Progenitor cell of endocrine pancreas (in vitro differentiated cells): ENCODE data around the gene DNAH7. TPM values are rescaled to one million over a fixed set of nuclear protein-coding genes. Genes with fewer than 3 reads are reported as not detected.
A peak's percentile ranks its signal among the peaks of the same experiment; 100 is the strongest.

Experiments used
- DNase-seq: peaks from one replicate; pipeline ENCODE4 v3.0.0; 2021; ENCODE audit warnings: low spot score; ENCODE audit not compliant: unreplicated experiment
- H3K27ac Mint-ChIP-seq: 2 replicates; pipeline ENCODE4 v1.8.0; 2021; ENCODE audit warnings: mild to moderate bottlenecking, moderate library complexity, mixed read lengths
- H3K27me3 Mint-ChIP-seq: 2 replicates; pipeline ENCODE4 v1.8.0; 2021; ENCODE audit warnings: mixed read lengths
- H3K36me3 Mint-ChIP-seq: 2 replicates; pipeline ENCODE4 v1.8.0; 2022; ENCODE audit warnings: mixed read lengths; ENCODE audit not compliant: insufficient read depth
- H3K4me1 Mint-ChIP-seq: 2 replicates; pipeline ENCODE4 v1.8.0; 2021; ENCODE audit warnings: low read depth, mixed read lengths
- H3K4me3 Mint-ChIP-seq: 2 replicates; pipeline ENCODE4 v1.8.0; 2021; ENCODE audit warnings: low read depth, mild to moderate bottlenecking, moderate library complexity, mixed read lengths
- H3K9me3 Mint-ChIP-seq: 2 replicates; pipeline ENCODE4 v1.8.0; 2021; ENCODE audit warnings: low read depth, mixed read lengths
- CTCF ChIP-seq: fragments of 200-600 bp; sonication (generic); IDR thresholded peaks from one replicate; pipeline ENCODE4 v1.5.0; 2021; ENCODE audit warnings: antibody characterized with exemption, mild to moderate bottlenecking; ENCODE audit not compliant: unreplicated experiment
- total RNA-seq: library from RNA; stranded (reverse); gene quantifications from 2 replicates; pipeline ENCODE4 v1.2.1, GENCODE V29; 2021

The DNAH7 gene
- total RNA-seq, 1 donor from 2014 or later, result 5.9 TPM

- TF ChIP-seq CTCF, result no peak
- Mint-ChIP-seq H3K27ac (no peak overlapping the region), H3K27me3 (no peaks in the 10 kb centered on the region), H3K4me1 (no peaks in the 10 kb centered on the region), H3K4me3 (no peak overlapping the region), H3K9me3 (no peaks in the 10 kb centered on the region), H3K36me3 (no peaks in the 10 kb centered on the region)
- DNase-seq, result no peak
Observed at GRCh38 chr2:195824478-195824877, 244.2 kb downstream of the DNAH7 start.

- H3K9me3 Mint-ChIP-seq, result no peaks in the 10 kb centered on the region
- no peak overlapping the region for H3K27ac Mint-ChIP-seq
- no peak for DNase-seq
- peaks cover 6% of the 10 kb centered on the region for H3K4me1 Mint-ChIP-seq
- no peak for TF ChIP-seq CTCF
- no peaks in the 10 kb centered on the region for H3K27me3 Mint-ChIP-seq
- no peak overlapping the region for H3K4me3 Mint-ChIP-seq
- no peaks in the 10 kb centered on the region for H3K36me3 Mint-ChIP-seq
Observed at GRCh38 chr2:195823206-195823605, 245.4 kb downstream of the DNAH7 start.

GRCh38 chr2:195821566-195821932, 247.1 kb downstream of the DNAH7 start:
- peak overlapping the region; percentile 50 for H3K27ac Mint-ChIP-seq
- no peaks in the 10 kb centered on the region for H3K9me3 Mint-ChIP-seq
- no peaks in the 10 kb centered on the region for H3K27me3 Mint-ChIP-seq
- TF ChIP-seq CTCF, result no peak
- H3K4me1 Mint-ChIP-seq, result peaks cover 8% of the 10 kb centered on the region
- no peaks in the 10 kb centered on the region for H3K36me3 Mint-ChIP-seq
- H3K4me3 Mint-ChIP-seq, result no peak overlapping the region
- DNase-seq, result no peak

GRCh38 chr2:195820867-195821565, 247.6 kb downstream of the DNAH7 start:
- no peak for DNase-seq
- Mint-ChIP-seq H3K4me3 (no peak overlapping the region), H3K4me1 (peaks cover 8% of the 10 kb centered on the region), H3K9me3 (no peaks in the 10 kb centered on the region), H3K27ac (peak overlapping the region; percentile 50), H3K27me3 (no peaks in the 10 kb centered on the region), H3K36me3 (no peaks in the 10 kb centered on the region)
- TF ChIP-seq CTCF, result no peak

- Mint-ChIP-seq H3K9me3 (no peaks in the 10 kb centered on the region), H3K27ac (no peak overlapping the region), H3K4me1 (peaks cover 8% of the 10 kb centered on the region), H3K27me3 (no peaks in the 10 kb centered on the region), H3K36me3 (no peaks in the 10 kb centered on the region), H3K4me3 (no peak overlapping the region)
- DNase-seq, result no peak
- no peak for TF ChIP-seq CTCF
Observed at GRCh38 chr2:195820373-195820772, 248.3 kb downstream of the DNAH7 start.
